Daoy (cell line): ENCODE measurements around the gene HSD17B13. TPM values are rescaled to one million over a fixed set of nuclear protein-coding genes. Genes with fewer than 3 reads are reported as not detected.
"Not testable (repeated sequence)": the region's sequence is repeated elsewhere in the genome, so short reads cannot be mapped to it uniquely, and the experiment has no call there.

ENCODE experiments used
- DNase-seq: peaks from one replicate; pipeline ENCODE4 v3.0.0-alpha.2; 2015; ENCODE audit warnings: low read depth
- total RNA-seq: library from RNA; depleted of rRNA; stranded (reverse); fragments of >200 nt; shearing (Covaris generic); gene quantifications from 2 replicates; pipeline ENCODE4 v1.2.3, GENCODE V29; 2014

HSD17B13 gene
- total RNA-seq, 1 experiment from 2014 or later = not detected

GRCh38 chr4:87316961-87317360 is 5.7 kb downstream of the HSD17B13 start:
- DNase-seq = no peak

- not testable (repeated sequence) for DNase-seq
These were observed 7.7 kb downstream of the HSD17B13 start for GRCh38 chr4:87315000-87315399.

GRCh38 chr4:87313756-87314155 is 8.9 kb downstream of the HSD17B13 start:
- DNase-seq = no peak

- DNase-seq = no peak
These were observed 11.0 kb downstream of the HSD17B13 start for GRCh38 chr4:87311684-87312083.

- DNase-seq = no peak
These were observed 11.9 kb downstream of the HSD17B13 start for GRCh38 chr4:87310691-87311335.

- no peak for DNase-seq
These were observed 13.1 kb downstream of the HSD17B13 start for GRCh38 chr4:87309625-87310024.

- DNase-seq = no peak
These were observed 16.6 kb downstream of the HSD17B13 start for GRCh38 chr4:87306056-87306455.

GRCh38 chr4:87305562-87305961 is 17.1 kb downstream of the HSD17B13 start:
- DNase-seq = no peak

- no peak for DNase-seq
These were observed 17.8 kb downstream of the HSD17B13 start for GRCh38 chr4:87304745-87305432.

- no peak for DNase-seq
These were observed 22.8 kb downstream of the HSD17B13 start for GRCh38 chr4:87299898-87300297.

GRCh38 chr4:87298362-87298761 is 24.3 kb downstream of the HSD17B13 start:
- no peak for DNase-seq

GRCh38 chr4:87294911-87295310 is 27.8 kb downstream of the HSD17B13 start:
- DNase-seq = not testable (repeated sequence)

GRCh38 chr4:87293889-87294288 is 28.8 kb downstream of the HSD17B13 start:
- DNase-seq = not testable (repeated sequence)

- DNase-seq = no peak
These were observed 35.7 kb downstream of the HSD17B13 start for GRCh38 chr4:87286970-87287369.

GRCh38 chr4:87284268-87284667 is 38.4 kb downstream of the HSD17B13 start:
- DNase-seq = not testable (repeated sequence)

GRCh38 chr4:87283151-87283550 is 39.5 kb downstream of the HSD17B13 start:
- no peak for DNase-seq

GRCh38 chr4:87281603-87282002 is 41.1 kb downstream of the HSD17B13 start:
- no peak for DNase-seq

GRCh38 chr4:87278335-87278794 is 44.3 kb downstream of the HSD17B13 start:
- DNase-seq = no peak

- no peak for DNase-seq
These were observed 47.4 kb downstream of the HSD17B13 start for GRCh38 chr4:87275311-87275710.

GRCh38 chr4:87274803-87275202 is 47.9 kb downstream of the HSD17B13 start:
- no peak for DNase-seq

GRCh38 chr4:87274327-87274726 is 48.4 kb downstream of the HSD17B13 start:
- no peak for DNase-seq

GRCh38 chr4:87270825-87271224 is 51.9 kb downstream of the HSD17B13 start:
- no peak for DNase-seq

GRCh38 chr4:87270144-87270543 is 52.5 kb downstream of the HSD17B13 start:
- DNase-seq = peak; percentile 8
